ENCODE results near the gene SPEF1.
"Not testable (repeated sequence)": the region's sequence is repeated elsewhere in the genome, so short reads cannot be mapped to it uniquely, and the experiment has no call there.

Gene SPEF1

DNA sequence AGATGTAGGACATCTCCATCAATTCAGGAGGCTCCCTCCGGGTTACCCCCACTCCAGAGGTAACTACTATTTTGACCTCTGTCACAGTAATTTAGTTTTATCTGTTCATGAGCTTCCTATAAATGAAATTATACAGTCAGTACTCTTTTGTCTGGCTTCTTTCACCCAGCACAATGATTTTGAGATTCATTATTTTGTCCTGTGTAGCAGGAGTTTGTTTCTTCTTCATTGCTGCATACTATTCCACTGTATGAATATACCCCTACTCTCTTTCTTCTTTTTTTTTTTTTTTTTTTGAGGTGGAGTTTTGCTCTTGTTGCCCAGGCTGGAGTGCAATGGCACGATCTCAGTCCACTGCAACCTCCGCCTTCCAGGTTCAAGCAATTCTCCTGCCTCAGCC is 27.3 kb upstream of the SPEF1 start:
- DNase-seq = no peak

DNA sequence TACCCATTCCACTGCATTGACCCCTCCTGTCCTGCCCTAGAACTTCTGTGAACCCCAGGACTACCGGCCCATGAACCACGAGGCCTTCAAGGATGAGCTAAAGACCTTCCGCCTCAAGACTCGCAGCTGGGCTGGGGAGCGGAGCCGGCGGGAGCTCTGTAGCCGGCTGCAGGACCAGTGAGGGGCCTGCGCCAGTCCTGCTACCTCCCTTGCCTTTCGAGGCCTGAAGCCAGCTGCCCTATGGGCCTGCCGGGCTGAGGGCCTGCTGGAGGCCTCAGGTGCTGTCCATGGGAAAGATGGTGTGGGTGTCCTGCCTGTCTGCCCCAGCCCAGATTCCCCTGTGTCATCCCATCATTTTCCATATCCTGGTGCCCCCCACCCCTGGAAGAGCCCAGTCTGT is 23.5 kb upstream of the SPEF1 start:
- no peak for DNase-seq

DNA sequence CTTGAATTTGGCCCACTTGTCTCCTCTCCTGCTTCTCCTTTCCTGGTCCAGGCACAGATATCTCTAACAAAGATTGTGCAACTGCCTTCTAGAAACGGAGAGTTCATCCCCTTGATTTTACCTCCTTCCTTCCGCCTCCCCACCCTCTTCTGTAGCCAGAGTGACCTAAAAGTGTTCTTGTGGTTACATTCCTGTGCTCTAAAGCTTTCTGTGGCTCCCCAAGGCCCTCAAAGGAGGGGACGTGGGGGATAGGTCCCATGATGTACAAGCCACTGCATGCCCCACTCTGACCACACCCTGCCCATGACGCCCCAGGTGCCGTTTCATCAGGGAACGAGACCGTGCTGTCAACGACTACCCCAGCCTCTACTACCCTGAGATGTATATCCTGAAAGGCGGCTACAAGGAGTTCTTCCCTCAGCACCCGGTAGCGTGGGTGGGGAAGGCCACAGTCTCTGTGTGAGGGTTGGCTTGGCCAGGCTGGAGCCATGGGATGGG is 23.1 kb upstream of the SPEF1 start:
- DNase-seq = no peak

DNA sequence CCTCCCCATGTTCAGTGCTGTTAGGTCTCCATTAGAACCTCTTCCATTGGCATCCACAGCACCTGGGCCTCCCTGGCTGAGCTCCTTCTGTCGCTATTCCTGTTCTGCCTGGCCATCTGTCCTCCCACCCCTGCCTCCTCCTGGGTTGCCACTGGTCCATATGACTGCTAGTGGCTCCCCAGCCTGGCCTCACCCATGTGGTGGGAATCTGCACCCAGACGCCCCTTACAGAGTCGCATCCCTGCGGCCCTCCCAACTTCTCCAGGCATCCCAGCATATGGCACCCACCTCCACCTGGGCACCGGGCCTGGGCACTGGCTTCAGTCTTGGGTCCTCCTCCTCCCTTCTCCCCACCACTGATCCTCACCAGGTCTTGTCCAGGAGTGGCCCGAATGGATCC is 22.6 kb upstream of the SPEF1 start:
- DNase-seq = no peak

DNA sequence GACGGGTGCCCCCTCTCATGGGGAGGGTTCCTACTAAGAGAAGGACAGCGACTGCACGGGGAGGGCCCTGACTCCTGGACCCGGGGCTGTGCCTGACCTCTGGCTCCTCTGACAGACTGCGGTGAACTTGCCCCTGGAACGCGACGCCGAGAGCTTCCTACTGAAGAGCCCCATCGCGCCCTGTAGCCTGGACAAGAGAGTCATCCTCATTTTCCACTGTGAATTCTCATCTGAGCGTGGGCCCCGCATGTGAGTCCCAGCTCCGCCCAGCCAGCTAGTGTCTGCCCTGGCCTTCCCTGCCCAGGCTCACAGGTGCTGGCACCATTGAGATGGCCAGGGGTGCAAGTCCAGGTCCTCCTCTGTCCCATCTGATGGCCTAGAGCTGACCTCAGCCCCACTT is 22.0 kb upstream of the SPEF1 start:
- DNase-seq = no peak

DNA sequence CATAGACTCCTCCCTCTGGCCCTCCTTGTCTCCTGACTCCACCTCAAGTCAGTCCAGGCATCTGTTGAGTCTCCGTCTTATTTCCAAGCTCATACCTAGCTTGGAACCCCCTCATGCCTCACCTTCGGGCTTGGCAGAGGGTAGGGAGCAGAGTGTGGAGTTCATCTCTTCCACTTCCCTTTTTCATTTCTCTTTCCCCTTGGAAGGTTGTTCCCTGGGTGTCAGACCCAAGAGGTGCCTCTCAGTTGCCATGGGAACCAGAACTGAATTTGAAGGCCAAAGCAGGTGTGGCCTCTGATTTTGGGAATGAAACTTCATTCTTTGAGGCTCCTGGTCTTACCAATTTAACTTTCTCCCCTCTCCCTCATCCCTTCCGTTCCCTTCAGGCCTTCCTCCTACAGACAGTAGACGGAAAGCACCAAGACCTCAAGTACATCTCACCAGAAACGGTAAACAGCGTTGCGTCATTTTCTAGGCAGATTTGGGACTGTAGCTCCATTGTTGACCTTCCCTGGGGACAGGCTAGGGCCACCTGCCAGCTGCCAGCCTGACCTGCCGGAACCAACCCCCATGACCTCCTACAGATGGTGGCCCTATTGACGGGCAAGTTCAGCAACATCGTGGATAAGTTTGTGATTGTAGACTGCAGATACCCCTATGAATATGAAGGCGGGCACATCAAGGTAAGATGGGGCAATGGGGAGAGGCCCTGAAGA is 21.4 kb upstream of the SPEF1 start:
- DNase-seq = no peak

DNA sequence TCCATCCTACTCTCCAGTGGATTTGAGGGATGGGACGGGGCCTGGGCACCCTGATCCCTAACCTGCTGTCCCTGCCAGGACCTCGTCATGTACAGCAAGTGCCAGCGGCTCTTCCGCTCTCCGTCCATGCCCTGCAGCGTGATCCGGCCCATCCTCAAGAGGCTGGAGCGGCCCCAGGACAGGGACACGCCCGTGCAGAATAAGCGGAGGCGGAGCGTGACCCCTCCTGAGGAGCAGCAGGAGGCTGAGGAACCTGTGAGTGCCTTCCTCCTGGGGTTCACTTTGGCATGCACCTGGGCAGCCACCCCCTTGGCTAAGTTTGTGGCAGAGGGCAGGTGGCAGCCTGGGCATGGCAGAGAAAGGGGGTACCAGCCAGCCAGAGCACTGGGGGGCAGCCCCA is 20.6 kb upstream of the SPEF1 start:
- DNase-seq = no peak

DNA sequence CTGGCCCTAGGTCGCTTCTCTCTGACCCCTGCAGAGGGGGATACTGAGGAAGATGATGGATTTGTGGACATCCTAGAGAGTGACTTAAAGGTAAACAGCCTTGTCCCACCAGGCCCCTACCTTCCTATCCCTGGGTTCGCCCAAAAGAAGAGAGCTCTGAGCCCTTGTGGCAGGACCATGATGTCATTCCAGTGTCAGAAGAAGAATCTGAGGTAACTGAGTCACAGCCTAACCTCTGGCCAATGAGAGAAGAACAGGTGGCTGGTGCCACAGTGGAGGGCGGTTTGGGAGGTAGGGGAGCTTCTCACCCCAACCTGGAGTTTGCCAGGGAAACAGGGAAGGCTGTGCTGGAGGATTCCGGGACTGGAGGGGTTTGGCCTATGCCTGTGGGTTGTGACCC is 20.1 kb upstream of the SPEF1 start:
- no peak for DNase-seq

DNA sequence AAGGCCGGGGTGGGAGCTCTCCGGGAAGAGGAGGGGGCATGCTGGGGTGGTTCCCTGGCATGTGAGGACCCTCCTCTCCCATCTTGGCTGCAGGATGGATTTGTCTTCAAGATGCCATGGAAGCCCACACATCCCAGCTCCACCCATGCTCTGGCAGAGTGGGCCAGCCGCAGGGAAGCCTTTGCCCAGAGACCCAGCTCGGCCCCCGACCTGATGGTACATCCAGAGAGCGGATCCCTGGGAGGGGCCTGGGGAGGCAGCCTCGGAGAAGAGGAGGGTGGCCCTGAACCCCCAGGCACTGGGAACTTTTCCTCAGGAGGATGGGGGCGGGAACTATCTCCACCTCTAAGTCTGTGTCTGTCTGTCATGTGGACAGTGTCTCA is 19.6 kb upstream of the SPEF1 start:
- DNase-seq = no peak

DNA sequence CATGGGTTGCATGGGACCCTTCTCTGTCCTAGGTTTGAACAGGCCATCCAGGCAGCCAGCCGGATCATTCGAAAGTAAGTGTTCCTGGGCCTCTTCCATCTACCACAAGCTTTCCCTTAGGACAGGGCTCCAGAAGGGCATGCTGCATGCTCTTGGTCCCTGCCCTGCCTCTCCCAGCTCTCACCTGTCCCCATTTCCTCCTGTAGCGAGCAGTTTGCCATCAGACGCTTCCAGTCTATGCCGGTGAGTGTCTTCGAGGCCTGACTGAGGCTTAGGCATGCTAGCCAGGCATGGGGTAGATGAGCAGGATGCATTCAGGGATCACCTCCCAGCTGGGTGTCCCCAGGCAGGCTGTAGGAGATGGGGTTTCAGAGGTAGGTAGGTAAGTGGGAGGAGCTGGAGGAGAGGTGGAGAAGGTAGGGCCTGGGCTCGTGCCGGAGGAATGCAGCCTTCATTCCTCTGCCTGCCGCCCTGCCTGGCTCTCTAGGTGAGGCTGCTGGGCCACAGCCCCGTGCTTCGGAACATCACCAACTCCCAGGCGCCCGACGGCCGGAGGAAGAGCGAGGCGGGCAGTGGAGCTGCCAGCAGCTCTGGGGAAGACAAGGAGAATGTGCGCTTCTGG is 19.1 kb upstream of the SPEF1 start:
- DNase-seq = no peak

DNA sequence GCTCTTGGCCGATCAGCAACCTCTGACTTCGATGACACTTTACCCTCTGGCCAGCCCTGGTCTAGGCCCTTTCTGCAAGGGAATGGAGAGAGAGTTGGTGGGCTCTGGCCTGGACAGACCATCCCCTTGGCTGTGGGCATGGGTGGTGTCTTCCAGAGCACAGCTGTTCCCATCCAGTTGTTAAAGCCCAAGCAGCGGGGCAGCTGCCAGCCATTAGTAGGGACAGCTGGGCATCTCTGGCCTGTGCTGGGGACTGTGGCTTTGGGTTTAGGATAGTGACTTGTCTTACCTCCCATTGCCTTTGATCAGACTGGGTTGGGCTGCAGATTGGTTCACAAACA is 17.6 kb upstream of the SPEF1 start:
- no peak for DNase-seq

DNA sequence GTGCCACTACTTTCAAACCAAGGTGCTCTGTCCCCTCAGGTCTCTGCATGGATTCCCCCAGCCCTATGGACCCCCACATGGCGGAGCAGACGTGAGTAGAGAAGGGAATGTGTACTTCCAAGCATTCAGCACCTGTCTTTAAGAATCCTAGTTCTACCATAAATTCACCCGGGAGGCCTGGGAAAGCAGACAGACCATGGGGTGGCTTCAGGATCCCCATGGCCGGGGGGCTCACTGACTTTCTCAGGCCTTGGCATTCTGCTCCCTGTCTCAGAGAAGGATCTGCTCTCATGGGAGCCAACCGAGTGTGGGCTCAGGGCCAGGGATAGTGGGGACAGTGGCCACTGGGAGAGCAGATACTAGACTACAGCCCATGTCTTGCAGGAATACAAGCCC is 17.1 kb upstream of the SPEF1 start:
- DNase-seq = no peak

DNA sequence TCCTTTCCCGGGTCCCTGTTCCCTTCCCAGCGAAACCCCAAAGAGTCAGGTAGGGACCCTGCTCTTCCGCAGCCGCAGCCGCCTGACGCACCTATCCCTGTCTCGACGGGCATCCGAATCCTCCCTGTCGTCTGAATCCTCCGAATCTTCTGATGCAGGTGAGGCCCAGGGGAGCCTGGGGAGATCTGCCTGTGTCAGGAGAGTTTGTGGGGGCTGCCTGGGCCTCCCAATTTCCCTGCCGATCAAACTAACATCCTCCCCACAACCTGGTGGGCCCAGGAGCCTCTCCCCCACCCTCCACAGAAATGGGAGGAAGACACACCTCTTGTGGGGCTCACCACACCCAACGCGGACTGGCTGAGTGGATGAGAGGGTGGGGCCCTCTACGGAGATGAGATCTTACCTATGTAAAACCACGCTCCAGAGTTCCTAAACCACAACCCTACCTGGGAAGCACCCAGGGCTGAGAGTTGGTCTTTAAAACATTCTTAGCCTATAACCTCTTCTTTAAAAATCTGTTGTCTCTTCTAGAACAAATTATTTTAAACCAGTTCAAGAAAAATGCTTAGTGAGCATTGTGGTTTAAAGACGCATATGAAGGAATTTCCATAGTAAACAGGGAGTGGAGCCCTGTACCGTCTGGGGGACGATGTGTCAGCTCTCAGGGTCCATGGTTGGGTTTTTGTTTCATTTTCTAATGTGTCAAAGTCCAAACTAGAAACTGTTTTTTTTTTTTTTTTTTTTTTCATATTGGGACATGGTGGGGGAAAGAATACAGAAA is 16.5 kb upstream of the SPEF1 start:
- DNase-seq = no peak

DNA sequence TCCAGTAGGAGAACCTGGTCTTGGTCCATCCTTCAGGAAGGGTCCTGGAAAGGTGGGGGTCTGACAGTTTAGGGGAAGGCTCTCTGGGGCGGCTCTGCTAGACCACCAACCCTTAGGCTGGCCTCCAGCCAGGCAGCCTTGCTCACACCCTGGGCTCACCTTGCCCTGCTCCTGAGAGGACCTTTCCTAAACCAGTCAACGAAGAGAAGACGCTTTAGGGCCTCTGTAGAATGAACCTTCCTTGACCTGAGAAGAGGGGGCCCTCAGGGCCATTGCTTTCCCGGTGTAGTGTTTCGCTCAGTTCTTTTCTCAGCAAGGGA is 15.9 kb upstream of the SPEF1 start:
- DNase-seq = no peak

DNA sequence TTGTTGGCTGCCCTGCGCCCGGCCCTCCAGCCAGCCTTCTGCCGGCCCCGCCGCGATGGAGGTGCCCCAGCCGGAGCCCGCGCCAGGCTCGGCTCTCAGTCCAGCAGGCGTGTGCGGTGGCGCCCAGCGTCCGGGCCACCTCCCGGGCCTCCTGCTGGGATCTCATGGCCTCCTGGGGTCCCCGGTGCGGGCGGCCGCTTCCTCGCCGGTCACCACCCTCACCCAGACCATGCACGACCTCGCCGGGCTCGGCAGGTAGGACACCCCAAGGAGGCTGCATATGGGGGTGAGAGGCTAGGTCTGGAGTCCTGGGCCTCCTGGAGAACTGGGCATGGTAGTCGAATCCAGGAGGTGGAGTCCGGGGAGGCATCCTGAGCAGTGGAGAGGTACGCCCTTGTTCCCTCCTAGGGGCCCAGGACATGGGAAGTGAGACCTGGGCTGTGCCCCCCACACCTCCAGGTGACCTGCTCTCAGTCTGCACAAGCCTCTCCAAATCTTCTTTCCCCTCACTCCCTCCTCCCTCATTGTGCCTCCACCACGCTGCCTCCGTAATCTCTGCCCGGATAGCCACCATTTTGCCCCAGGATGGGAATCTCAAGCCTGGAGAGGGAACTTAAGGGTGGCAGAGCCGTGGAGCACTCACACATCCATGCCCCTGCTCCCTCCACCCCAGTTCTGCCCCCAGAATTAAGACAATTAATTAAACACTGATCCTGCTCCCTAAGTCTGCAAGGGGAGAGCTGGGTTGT is 15.4 kb upstream of the SPEF1 start:
- DNase-seq = no peak

DNA sequence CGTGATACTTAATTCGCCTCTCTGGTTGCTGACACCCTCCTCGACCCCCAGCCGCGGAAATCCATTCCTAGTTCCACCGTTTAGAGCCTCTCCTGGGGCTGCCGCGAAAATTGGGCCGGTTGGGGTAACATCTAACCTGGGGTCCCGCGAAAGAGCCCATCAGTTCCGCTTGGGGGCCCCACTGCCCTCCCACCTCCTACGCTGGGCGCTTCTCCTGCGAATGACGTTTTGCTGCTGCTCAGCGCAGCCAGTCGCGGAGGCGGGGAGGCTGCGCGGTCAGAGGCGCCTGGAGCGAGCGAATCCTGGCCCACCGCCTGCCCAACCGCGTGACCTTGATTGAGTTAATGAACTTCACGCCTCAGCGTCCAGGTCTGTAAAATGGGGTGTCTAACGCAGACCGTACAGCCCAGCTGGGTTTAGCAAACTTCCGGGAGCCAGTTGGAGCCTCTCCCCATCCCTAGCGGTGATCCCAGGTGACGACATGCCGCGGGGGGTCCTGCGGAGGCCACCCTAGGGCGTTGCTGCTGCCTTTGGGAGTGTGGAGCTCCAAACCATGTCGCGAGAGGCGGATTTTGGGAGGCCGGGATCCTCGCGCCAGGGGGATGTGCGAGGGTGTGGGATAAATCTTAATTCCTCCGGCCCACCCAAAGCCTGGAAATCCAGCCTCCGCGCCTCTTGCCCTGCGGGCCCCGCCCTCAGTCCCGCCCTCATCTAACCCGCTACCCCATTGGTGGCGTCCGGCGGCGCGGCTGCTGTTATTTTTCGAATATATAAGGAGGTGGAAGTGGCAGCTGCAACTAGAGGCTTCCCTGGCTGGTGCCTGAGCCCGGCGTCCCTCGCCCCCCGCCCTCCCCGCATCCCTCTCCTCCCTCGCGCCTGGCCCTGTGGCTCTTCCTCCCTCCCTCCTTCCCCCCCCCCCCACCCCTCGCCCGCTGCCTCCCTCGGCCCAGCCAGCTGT is 14.5 kb upstream of the SPEF1 start, which contains the start of gene CDC25B:
TSS of gene CDC25B (plus strand) at position 800 of the 958 bp plus-strand sequence. CDS start 222 bp downstream, outside the sequence.
- DNase-seq = peak; percentile 91 to 95 (median 93)

DNA sequence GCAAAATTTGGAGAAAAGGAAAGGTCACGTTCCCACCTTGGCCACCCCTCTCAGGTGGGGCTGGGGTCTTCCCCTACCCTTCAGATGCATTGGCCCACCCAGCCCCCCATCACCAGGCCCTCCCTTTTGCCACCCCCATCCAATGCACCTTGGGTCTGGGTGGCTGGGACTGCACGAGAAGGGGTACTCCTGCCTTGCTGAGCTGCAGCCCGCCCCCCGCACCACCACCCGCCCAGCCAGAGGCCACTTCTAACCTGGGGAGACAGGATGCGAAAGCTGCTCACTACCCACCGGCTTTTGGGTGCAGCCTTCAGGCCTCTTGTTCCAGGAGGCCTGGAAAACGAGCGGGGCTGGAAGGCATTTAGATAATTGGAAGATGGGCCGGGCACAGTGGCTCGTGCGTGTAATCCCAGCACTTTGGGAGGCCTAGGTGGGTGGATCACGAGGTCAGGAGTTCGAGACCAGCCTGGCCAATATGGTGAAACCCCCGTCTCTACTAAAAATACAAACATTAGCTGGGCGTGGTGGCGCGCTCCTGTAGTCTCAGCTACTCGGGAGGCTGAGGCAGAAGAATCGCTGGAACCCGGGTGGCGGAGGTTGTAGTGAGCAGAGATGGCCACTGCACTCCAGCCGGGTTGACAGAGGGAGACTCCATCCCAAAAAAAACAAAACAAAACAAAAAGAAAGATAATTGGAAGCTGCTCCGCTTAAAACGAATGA is 13.6 kb upstream of the SPEF1 start:
- DNase-seq = no peak

DNA sequence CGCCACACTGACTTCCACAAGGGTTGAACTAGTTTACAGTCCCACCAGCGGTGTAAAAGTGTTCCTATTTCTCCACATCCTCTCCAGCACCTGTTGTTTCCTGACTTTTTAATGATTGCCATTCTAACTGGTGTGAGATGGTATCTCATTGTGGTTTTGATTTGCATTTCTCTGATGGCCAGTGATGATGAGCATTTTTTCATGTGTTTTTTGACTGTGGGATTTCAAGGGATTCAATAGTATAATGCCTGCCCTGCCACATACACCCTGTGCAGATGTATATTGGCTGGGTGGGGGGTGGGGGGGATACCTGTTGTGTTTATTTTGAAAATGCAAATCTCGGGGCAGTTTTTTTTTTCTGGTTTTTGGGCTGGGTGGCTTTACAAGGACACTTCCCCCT is 12.9 kb upstream of the SPEF1 start:
- DNase-seq = not testable (repeated sequence)

DNA sequence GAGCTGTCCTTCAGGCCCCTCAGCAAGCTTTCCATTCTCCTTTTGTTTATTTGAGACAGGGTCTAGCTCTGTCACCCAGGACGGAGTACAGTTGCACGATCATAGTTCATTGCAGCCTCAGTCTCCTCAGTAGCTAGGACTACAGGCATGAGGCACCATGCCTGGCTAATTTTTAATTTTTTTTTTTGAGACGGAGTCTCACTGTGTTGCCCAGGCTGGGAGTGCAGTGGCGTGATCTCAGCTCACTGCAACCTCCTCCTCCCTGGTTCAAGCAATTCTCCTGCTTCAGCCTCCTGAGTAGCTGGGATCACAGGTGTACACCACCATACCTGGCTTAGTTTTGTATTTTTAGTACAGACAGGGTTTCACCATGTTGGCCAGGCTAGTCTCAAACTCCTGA is 8.0 kb upstream of the SPEF1 start:
- DNase-seq = not testable (repeated sequence)

DNA sequence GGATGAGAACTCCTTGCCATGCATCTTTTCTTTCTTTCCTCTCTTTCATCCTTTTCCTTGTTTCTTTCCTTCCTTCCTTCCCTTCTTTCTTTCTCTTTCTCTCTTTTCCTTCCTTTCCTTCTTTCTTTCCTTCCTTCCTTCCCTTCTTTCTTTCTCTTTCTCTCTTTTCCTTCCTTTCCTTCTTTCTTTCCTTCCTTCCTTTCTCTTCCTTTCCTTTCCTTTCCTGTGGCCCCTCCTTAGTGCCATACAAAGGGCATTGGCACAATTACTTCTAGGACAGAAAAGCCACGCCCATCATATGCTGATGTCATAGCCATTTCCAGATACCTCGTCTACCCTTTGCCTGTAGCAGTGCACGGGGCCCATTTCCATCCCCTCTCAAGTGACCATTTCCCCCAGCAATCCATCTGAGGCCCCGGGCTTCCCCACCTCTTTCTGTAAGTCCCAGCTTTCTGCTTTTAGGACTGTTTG is 7.5 kb upstream of the SPEF1 start:
- DNase-seq = no peak

DNA sequence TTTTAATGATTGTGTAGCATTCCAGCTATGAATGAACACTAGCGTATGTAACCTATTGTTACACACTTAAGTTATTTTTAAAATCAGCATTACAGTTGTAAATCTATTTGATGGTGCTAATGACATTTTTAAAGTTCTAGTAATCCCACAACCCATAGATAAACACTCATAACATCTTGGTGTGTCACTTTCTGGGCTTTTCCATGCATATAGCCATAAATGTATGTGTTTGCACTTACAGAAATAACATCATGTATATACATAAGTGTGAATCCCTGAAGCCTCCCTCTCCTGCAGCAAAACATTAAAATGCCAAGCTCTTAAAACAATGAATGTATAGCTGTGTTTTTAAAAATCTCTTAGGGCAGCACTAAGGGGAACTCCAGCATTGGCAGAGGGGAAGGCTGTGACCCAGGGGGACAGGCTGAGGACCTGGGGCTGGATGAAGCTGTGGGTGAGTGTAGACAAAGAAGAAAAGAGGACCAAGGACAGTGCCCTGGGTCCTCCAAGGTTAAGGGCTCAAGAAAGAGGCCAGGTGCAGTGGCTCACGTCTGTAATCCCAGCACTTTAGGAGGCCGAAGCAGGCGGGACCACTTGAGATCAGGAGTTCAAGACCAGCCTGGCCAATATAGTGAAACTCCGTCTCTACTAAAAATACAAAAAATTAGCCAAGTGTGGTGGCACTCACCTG is 6.2 kb upstream of the SPEF1 start:
- no peak for DNase-seq

Data from suppressor macrophage (primary cell).